Activated T-cell treated with anti-CD3 and anti-CD28 coated beads for 1 hour (primary cell): ENCODE results near the gene IRX2.

Source experiments
- DNase-seq: peaks from one replicate; pipeline ENCODE4 v3.0.0-alpha.2; 2020; ENCODE audit warnings: low read depth

Gene IRX2

GRCh38 chr5:2697041-2697440 is 54.4 kb downstream of the IRX2 start:
- no peak for DNase-seq
